HCT116 (cell line): ENCODE data around the gene VTI1B. TPM values are rescaled to one million over a fixed set of nuclear protein-coding genes. Genes with fewer than 3 reads are reported as not detected.

Experiments
- ATAC-seq: fragments of 200-7000 bp; cut with Tn5 transposase; 2 replicates; pipeline ENCODE4 v1.9.1; 2020; ENCODE audit warnings: mild to moderate bottlenecking, moderate library complexity
- BruUV-seq: library from RNA; stranded (reverse); fragments of 400-500 nt; replicated peaks from 2 replicates; lab custom pipeline; 2021; lab: Mats Ljungman, UMichigan
- CTCF ChIA-PET: fragments of 300-600 bp; sonication (Branson Sonifier 250); formaldehyde crosslinking; loops from one replicate; lab custom pipeline; 2021; ENCODE audit warnings: antibody characterized with exemption; lab: Charles Lee
- POLR2A ChIA-PET: fragments of 300-600, 350-600 bp; sonication (Branson Sonifier 250); formaldehyde crosslinking; loops from one replicate; lab custom pipeline; 2021; ENCODE audit warnings: antibody characterized with exemption; lab: Charles Lee
- RAD21 ChIA-PET, 2 experiments: fragments of 300-600 bp; sonication (Branson Sonifier 250); formaldehyde crosslinking; loops; one replicate each; lab custom pipeline; 2023; ENCODE audit warnings: low total read pairs in 2 of 2; ENCODE audit not compliant: uncharacterized antibody in 2 of 2, unreplicated experiment in 2 of 2, low non-redundant PET in 1 of 2; lab: Charles Lee
- DNase-seq: peaks from one replicate; pipeline ENCODE4 v3.0.0-alpha.2; 2010; ENCODE audit warnings: low read depth, low spot score
- H2AFZ ChIP-seq: fragments of 200-600 bp; shearing (Covaris generic), sonication (generic); 2 replicates; pipeline ENCODE4 v1.6.1; 2017; ENCODE audit warnings: low read depth, mixed run types, mixed read lengths, antibody characterized with exemption, low read length; ENCODE audit not compliant: poor library complexity, severe bottlenecking
- H3K27ac ChIP-seq: 2 replicates; pipeline ENCODE4 v1.5.1; 2012; ENCODE audit warnings: low read depth, low read length
- H3K27me3 ChIP-seq: fragments of 200-600 bp; sonication (generic); 2 replicates; pipeline ENCODE4 v1.6.1; 2016; ENCODE audit warnings: mixed run types, low read length, mixed read lengths; ENCODE audit not compliant: insufficient read depth
- H3K36me3 ChIP-seq, 2 experiments: fragments of 200-500 bp in 1 of 2; fragments of 200-600 bp in 1 of 2; sonication (Bioruptor generic) in 1 of 2; sonication (generic) in 1 of 2; 2 replicates each; pipeline versions ENCODE4 v1.5.1 to v1.6.1; 2014 to 2016; ENCODE audit warnings: low read length in 2 of 2, inconsistent platforms in 1 of 2, mixed read lengths in 1 of 2, mixed run types in 1 of 2; ENCODE audit not compliant: insufficient read depth in 2 of 2, control insufficient read depth in 1 of 2
- H3K4me1 ChIP-seq, 2 experiments: fragments of 200-600 bp in 1 of 2; sonication (generic) in 1 of 2; 2 replicates each; pipeline versions ENCODE4 v1.5.1 to v1.6.1; 2012 to 2017; ENCODE audit warnings: low read length in 2 of 2, inconsistent platforms in 1 of 2, mild to moderate bottlenecking in 1 of 2, mixed read lengths in 1 of 2, mixed run types in 1 of 2, moderate library complexity in 1 of 2; ENCODE audit not compliant: insufficient read depth in 2 of 2, control insufficient read depth in 1 of 2
- H3K4me2 ChIP-seq: fragments of 200-600 bp; sonication (generic); 2 replicates; pipeline ENCODE4 v1.6.1; 2017; ENCODE audit warnings: mixed run types, low read length, mixed read lengths
- H3K4me3 ChIP-seq, 2 experiments: fragments of 200-600 bp in 1 of 2; sonication (generic) in 1 of 2; replicated peaks in 1 of 2; 2 replicates each; pipeline ENCODE4 v1.5.1; 2011 to 2016; ENCODE audit warnings: low read length in 2 of 2, control low read depth in 1 of 2, low read depth in 1 of 2, mild to moderate bottlenecking in 1 of 2, mixed read lengths in 1 of 2, mixed run types in 1 of 2
- H3K79me2 ChIP-seq: fragments of 200-600 bp; sonication (generic); 2 replicates; pipeline ENCODE4 v1.6.1; 2017; ENCODE audit warnings: mild to moderate bottlenecking, mixed run types, low read length, moderate library complexity, mixed read lengths; ENCODE audit not compliant: insufficient read depth
- H3K9ac ChIP-seq: fragments of 200-600 bp; sonication (generic); 2 replicates; pipeline ENCODE4 v1.6.1; 2016; ENCODE audit warnings: low read length, mixed read lengths
- H3K9me2 ChIP-seq: fragments of 200-600 bp; sonication (generic), shearing (Covaris generic); 2 replicates; pipeline ENCODE4 v1.6.1; 2017; ENCODE audit warnings: mixed run types, mild to moderate bottlenecking, moderate library complexity; ENCODE audit not compliant: insufficient read depth
- H3K9me3 ChIP-seq, 2 experiments: fragments of 200-500 bp in 1 of 2; fragments of 200-600 bp in 1 of 2; sonication (Bioruptor generic) in 1 of 2; sonication (generic) in 1 of 2; 2 replicates each; pipeline ENCODE4 v1.6.1; 2014 to 2017; ENCODE audit warnings: low read length in 2 of 2, mixed read lengths in 2 of 2, inconsistent platforms in 1 of 2, low read depth in 1 of 2, mild to moderate bottlenecking in 1 of 2, mixed run types in 1 of 2, moderate library complexity in 1 of 2; ENCODE audit not compliant: control insufficient read depth in 1 of 2, insufficient read depth in 1 of 2
- H4K20me1 ChIP-seq: fragments of 200-600 bp; sonication (generic), shearing (Covaris generic); 2 replicates; pipeline ENCODE4 v1.6.1; 2017; ENCODE audit warnings: mixed run types, mild to moderate bottlenecking, moderate library complexity; ENCODE audit not compliant: insufficient read depth
- CBX3 ChIP-seq: IDR thresholded peaks from 2 replicates; pipeline ENCODE4 v1.6.1; 2012; ENCODE audit warnings: low read depth
- ELF1 ChIP-seq: IDR thresholded peaks from 2 replicates; pipeline ENCODE4 v1.6.1; 2012; ENCODE audit warnings: low read depth, borderline replicate concordance
- EZH2 ChIP-seq: fragments of 200-600 bp; sonication (generic); IDR thresholded peaks from 2 replicates; pipeline ENCODE4 v1.6.1; 2017; ENCODE audit warnings: antibody characterized with exemption, mixed run types
- JUND ChIP-seq: IDR thresholded peaks from 2 replicates; pipeline ENCODE4 v1.6.1; 2012
- POLR2A ChIP-seq: IDR thresholded peaks from 2 replicates; pipeline ENCODE4 v1.7.0; 2011; ENCODE audit warnings: borderline replicate concordance; ENCODE audit not compliant: insufficient read depth, insufficient read length; ENCODE audit errors: extremely low read depth
- RAD21 ChIP-seq: IDR thresholded peaks from 2 replicates; pipeline ENCODE4 v1.6.1; 2012; ENCODE audit warnings: low read depth, mild to moderate bottlenecking
- SIN3A ChIP-seq: IDR thresholded peaks from 2 replicates; pipeline ENCODE4 v1.6.1; 2012; ENCODE audit warnings: low read depth
- SP1 ChIP-seq: IDR thresholded peaks from 2 replicates; pipeline ENCODE4 v1.6.1; 2012; ENCODE audit warnings: low read depth
- TCF7L2 ChIP-seq: IDR thresholded peaks from 2 replicates; pipeline ENCODE4 v1.7.0; 2011; ENCODE audit warnings: borderline replicate concordance, inconsistent platforms; ENCODE audit not compliant: insufficient read depth, insufficient read length; ENCODE audit errors: extremely low read depth
- YY1 ChIP-seq: IDR thresholded peaks from 2 replicates; pipeline ENCODE4 v1.6.1; 2011; ENCODE audit warnings: low read length, low read depth, moderate library complexity, mild to moderate bottlenecking; ENCODE audit not compliant: insufficient replicate concordance; ENCODE audit errors: extremely low read depth
- ZFX ChIP-seq: fragments of 450-650 bp; IDR thresholded peaks from 2 replicates; pipeline ENCODE4 v1.6.1; 2017
- ZNF274 ChIP-seq: fragments of 200-500 bp; sonication (Bioruptor generic); IDR thresholded peaks from 2 replicates; pipeline ENCODE4 v1.6.1; 2014; ENCODE audit warnings: mild to moderate bottlenecking, low read depth, low read length, inconsistent platforms
- intact Hi-C: fragments of 100-400 bp; cut with micrococcal nuclease; formaldehyde crosslinking; loops from 2 replicates; pipeline ENCODE4 v1.10.0; 2022
- total RNA-seq: library from RNA; stranded (reverse); gene quantifications from one replicate; pipeline ENCODE4 v1.2.1, GENCODE V29; 2021; ENCODE audit not compliant: unreplicated experiment
- TF ChIP-seq, protein P1 (sequence below), 3 experiments: fragments of 200-600 bp in 1 of 3; sonication (generic) in 1 of 3; IDR thresholded peaks in 2 of 3; conservative IDR thresholded peaks in 1 of 3; 2 replicates each; pipeline ENCODE4 v1.5.1; 2012 to 2017; ENCODE audit warnings: low read depth in 2 of 3, low read length in 2 of 3, antibody characterized with exemption in 1 of 3, borderline replicate concordance in 1 of 3, control low read depth in 1 of 3, mild to moderate bottlenecking in 1 of 3, mixed read lengths in 1 of 3, mixed run types in 1 of 3, moderate library complexity in 1 of 3; ENCODE audit not compliant: insufficient read depth in 1 of 3
- TF ChIP-seq, protein P2 (sequence below): IDR thresholded peaks from 2 replicates; pipeline ENCODE4 v1.6.1; 2012; ENCODE audit warnings: low read depth
- TF ChIP-seq, protein P3 (sequence below): IDR thresholded peaks from 2 replicates; pipeline ENCODE4 v1.6.1; 2012
- TF ChIP-seq, protein P4 (sequence below): IDR thresholded peaks from 2 replicates; pipeline ENCODE4 v1.6.1; 2011; ENCODE audit warnings: mild to moderate bottlenecking, low read length, moderate library complexity; ENCODE audit not compliant: insufficient replicate concordance; ENCODE audit errors: extremely low read depth

Gene VTI1B
- total RNA-seq, 1 experiment from 2014 or later = 86.3 TPM

DNA sequence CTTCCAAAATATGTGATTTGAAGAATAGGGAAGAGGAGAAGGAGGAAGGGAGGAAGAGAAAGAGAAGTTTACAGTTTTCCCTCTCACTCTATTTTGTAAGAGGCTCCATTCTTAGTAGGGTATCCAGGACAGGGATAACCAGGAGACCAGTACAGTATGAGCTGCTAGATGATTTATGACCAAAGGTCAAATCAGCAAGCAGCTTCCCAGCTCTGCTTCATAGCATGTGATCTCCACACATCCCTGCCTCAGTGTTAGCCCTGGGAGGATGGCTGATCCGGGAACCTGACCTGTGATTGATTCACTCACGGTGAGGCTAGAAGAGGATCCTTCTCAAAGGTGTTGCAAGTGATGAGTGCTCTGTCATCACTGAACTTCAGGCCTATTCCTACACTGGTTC, 43.8 kb upstream of the VTI1B start:
- H3K4me2 ChIP-seq = no peak overlapping the region
- H4K20me1 ChIP-seq = no peaks in the 10 kb centered on the region
- H3K9ac ChIP-seq = no peak overlapping the region
- CTCF ChIA-PET = no interaction called here
- H2AFZ ChIP-seq = no peak overlapping the region
- no peak overlapping the region for H3K4me3 ChIP-seq
- DNase-seq (no peak), ATAC-seq (no peak)
- no peaks in the 10 kb centered on the region for H3K9me2 ChIP-seq
- intact Hi-C loops = no loop called here
- TF ChIP-seq ELF1 = no peak
- TF ChIP-seq, protein P1, sequence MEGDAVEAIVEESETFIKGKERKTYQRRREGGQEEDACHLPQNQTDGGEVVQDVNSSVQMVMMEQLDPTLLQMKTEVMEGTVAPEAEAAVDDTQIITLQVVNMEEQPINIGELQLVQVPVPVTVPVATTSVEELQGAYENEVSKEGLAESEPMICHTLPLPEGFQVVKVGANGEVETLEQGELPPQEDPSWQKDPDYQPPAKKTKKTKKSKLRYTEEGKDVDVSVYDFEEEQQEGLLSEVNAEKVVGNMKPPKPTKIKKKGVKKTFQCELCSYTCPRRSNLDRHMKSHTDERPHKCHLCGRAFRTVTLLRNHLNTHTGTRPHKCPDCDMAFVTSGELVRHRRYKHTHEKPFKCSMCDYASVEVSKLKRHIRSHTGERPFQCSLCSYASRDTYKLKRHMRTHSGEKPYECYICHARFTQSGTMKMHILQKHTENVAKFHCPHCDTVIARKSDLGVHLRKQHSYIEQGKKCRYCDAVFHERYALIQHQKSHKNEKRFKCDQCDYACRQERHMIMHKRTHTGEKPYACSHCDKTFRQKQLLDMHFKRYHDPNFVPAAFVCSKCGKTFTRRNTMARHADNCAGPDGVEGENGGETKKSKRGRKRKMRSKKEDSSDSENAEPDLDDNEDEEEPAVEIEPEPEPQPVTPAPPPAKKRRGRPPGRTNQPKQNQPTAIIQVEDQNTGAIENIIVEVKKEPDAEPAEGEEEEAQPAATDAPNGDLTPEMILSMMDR (IDR thresholded peaks at IDR 0.05 in 2 of 3, conservative IDR thresholded peaks at IDR 0.05 in 1 of 3; ENCODE audit: borderline replicate concordance in 1 of 3, insufficient read depth in 1 of 3, low read depth in 2 of 3, low read length in 2 of 3) = no peak
- no peak for TF ChIP-seq RAD21
- TF ChIP-seq, protein P2, sequence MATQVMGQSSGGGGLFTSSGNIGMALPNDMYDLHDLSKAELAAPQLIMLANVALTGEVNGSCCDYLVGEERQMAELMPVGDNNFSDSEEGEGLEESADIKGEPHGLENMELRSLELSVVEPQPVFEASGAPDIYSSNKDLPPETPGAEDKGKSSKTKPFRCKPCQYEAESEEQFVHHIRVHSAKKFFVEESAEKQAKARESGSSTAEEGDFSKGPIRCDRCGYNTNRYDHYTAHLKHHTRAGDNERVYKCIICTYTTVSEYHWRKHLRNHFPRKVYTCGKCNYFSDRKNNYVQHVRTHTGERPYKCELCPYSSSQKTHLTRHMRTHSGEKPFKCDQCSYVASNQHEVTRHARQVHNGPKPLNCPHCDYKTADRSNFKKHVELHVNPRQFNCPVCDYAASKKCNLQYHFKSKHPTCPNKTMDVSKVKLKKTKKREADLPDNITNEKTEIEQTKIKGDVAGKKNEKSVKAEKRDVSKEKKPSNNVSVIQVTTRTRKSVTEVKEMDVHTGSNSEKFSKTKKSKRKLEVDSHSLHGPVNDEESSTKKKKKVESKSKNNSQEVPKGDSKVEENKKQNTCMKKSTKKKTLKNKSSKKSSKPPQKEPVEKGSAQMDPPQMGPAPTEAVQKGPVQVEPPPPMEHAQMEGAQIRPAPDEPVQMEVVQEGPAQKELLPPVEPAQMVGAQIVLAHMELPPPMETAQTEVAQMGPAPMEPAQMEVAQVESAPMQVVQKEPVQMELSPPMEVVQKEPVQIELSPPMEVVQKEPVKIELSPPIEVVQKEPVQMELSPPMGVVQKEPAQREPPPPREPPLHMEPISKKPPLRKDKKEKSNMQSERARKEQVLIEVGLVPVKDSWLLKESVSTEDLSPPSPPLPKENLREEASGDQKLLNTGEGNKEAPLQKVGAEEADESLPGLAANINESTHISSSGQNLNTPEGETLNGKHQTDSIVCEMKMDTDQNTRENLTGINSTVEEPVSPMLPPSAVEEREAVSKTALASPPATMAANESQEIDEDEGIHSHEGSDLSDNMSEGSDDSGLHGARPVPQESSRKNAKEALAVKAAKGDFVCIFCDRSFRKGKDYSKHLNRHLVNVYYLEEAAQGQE = no peak
- TF ChIP-seq TCF7L2 = no peak
- no peak for TF ChIP-seq ZFX
- no peak for TF ChIP-seq SP1
- TF ChIP-seq YY1 = no peak
- TF ChIP-seq, protein P3, sequence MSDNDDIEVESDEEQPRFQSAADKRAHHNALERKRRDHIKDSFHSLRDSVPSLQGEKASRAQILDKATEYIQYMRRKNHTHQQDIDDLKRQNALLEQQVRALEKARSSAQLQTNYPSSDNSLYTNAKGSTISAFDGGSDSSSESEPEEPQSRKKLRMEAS = no peak
- no peak for TF ChIP-seq CBX3
- no peak for TF ChIP-seq ZNF274
- TF ChIP-seq, protein P4, sequence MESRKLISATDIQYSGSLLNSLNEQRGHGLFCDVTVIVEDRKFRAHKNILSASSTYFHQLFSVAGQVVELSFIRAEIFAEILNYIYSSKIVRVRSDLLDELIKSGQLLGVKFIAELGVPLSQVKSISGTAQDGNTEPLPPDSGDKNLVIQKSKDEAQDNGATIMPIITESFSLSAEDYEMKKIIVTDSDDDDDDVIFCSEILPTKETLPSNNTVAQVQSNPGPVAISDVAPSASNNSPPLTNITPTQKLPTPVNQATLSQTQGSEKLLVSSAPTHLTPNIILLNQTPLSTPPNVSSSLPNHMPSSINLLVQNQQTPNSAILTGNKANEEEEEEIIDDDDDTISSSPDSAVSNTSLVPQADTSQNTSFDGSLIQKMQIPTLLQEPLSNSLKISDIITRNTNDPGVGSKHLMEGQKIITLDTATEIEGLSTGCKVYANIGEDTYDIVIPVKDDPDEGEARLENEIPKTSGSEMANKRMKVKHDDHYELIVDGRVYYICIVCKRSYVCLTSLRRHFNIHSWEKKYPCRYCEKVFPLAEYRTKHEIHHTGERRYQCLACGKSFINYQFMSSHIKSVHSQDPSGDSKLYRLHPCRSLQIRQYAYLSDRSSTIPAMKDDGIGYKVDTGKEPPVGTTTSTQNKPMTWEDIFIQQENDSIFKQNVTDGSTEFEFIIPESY = no peak
- TF ChIP-seq JUND = no peak
- no peak for TF ChIP-seq POLR2A
- no peak for TF ChIP-seq SIN3A
- no peak for TF ChIP-seq EZH2
- H3K27me3 ChIP-seq = peaks cover 6% of the 10 kb centered on the region; the same call in 1 of the 2 replicates
- H3K79me2 ChIP-seq = no peaks in the 10 kb centered on the region
- no TSS peak for BruUV-seq
- POLR2A ChIA-PET = interaction anchor here (0.6 kb wide), 1 partner anchor 9 kb away, joined by 3 read pairs; no protein-coding TSS in a partner anchor
- no peaks in the 10 kb centered on the region for H3K9me3 ChIP-seq
- H3K4me1 ChIP-seq = no peaks in the 10 kb centered on the region
- H3K36me3 ChIP-seq = no peaks in the 10 kb centered on the region
- RAD21 ChIA-PET = no interaction called here
- H3K27ac ChIP-seq = no peak overlapping the region
